K562 (cell line): Measurements from ENCODE around the gene SUPT3H. TPM values are rescaled to one million over a fixed set of nuclear protein-coding genes. Genes with fewer than 3 reads are reported as not detected.

Experiments used
- ATAC-seq: fragments of 200-7000 bp; cut with Tn5 transposase; 3 replicates; pipeline ENCODE4 v1.9.1; 2020; ENCODE audit warnings: moderate library complexity
- BruUV-seq: library from RNA; stranded (reverse); fragments of 400-500 nt; replicated peaks from 2 replicates; lab custom pipeline; 2021; lab: Mats Ljungman, UMichigan
- CTCF ChIA-PET: fragments of 300-600 bp; formaldehyde crosslinking; extraction: SDS; loops from one replicate; lab custom pipeline; 2021; ENCODE audit warnings: low intra/inter-chr PET ratio; lab: Yijun Ruan, JAX
- POLR2A ChIA-PET: fragments of 300-600, 350-650 bp; sonication (Branson Sonifier 250); formaldehyde crosslinking; extraction: SDS; loops from one replicate; lab custom pipeline; 2021; ENCODE audit warnings: antibody characterized with exemption, inconsistent platforms; lab: Yijun Ruan, JAX
- DNase-seq, 4 experiments: peaks; one replicate each; pipeline versions ENCODE4 v3.0.0 to v3.0.0-alpha.2; 2011 to 2018; ENCODE audit warnings: low spot score in 3 of 4, mixed read lengths in 3 of 4; ENCODE audit errors: extremely low read depth in 1 of 4
- FAIRE-seq: peaks from 2 replicates; lab custom pipeline; 2011; peaks lifted over from hg19 to GRCh38; lab: Jason Lieb, UNC
- H2AFZ ChIP-seq: 2 replicates; pipeline ENCODE4 v1.6.0; 2011; ENCODE audit warnings: low read depth, low read length, control low read depth, inconsistent platforms
- H3K27ac ChIP-seq: fragments of 200-600 bp; 3 replicates; pipeline ENCODE4 v1.8.0; 2011; ENCODE audit warnings: low read depth, mild to moderate bottlenecking, control low read depth, inconsistent platforms, low read length, moderate library complexity, mixed read lengths; ENCODE audit errors: extremely low read depth
- H3K27me3 ChIP-seq, 2 experiments: fragments of 300-600 bp in 1 of 2; 2 replicates in 1 of 2; 3 replicates in 1 of 2; pipeline versions ENCODE4 v1.6.0 to v1.8.0; 2011; ENCODE audit warnings: inconsistent platforms in 2 of 2, low read length in 2 of 2, mild to moderate bottlenecking in 1 of 2, mixed read lengths in 1 of 2, moderate library complexity in 1 of 2; ENCODE audit not compliant: control insufficient read depth in 2 of 2, insufficient read depth in 2 of 2
- H3K36me3 ChIP-seq: fragments of 300-600 bp; 3 replicates; pipeline ENCODE4 v1.8.0; 2011; ENCODE audit warnings: mild to moderate bottlenecking, low read length, inconsistent platforms; ENCODE audit not compliant: control insufficient read depth, insufficient read depth
- H3K4me1 ChIP-seq, 2 experiments: fragments of 200-600 bp in 1 of 2; replicated peaks in 1 of 2; 2 replicates in 1 of 2; 3 replicates in 1 of 2; pipeline versions ENCODE4 v1.5.1 to v1.8.0; 2011; ENCODE audit warnings: inconsistent platforms in 2 of 2, low read length in 2 of 2, mild to moderate bottlenecking in 1 of 2, mixed read lengths in 1 of 2, moderate library complexity in 1 of 2; ENCODE audit not compliant: control insufficient read depth in 2 of 2, insufficient read depth in 2 of 2
- H3K4me2 ChIP-seq: 2 replicates; pipeline ENCODE4 v1.6.1; 2011; ENCODE audit warnings: low read length, control low read depth, inconsistent platforms, mixed read lengths; ENCODE audit not compliant: insufficient read depth
- H3K4me3 ChIP-seq: fragments of 200-600 bp; sonication (generic), shearing (Covaris generic); 2 replicates; pipeline ENCODE4 v1.5.1; 2016; ENCODE audit warnings: control low read depth, inconsistent platforms
- H3K79me2 ChIP-seq: fragments of 200-600 bp; 3 replicates; pipeline ENCODE4 v1.8.0; 2011; ENCODE audit warnings: low read length, inconsistent platforms; ENCODE audit not compliant: control insufficient read depth, insufficient read depth
- H3K9ac ChIP-seq, 2 experiments: 2 replicates each; pipeline versions ENCODE4 v1.6.0 to v1.6.1; 2011; ENCODE audit warnings: low read depth in 2 of 2, low read length in 2 of 2, control low read depth in 1 of 2, inconsistent platforms in 1 of 2, mild to moderate bottlenecking in 1 of 2, mixed read lengths in 1 of 2; ENCODE audit not compliant: insufficient read depth in 1 of 2
- H3K9me1 ChIP-seq: one replicate; pipeline ENCODE4 v1.6.0; 2011; ENCODE audit warnings: inconsistent platforms, mild to moderate bottlenecking, low read length, moderate library complexity; ENCODE audit not compliant: control insufficient read depth, insufficient read depth
- H3K9me3 ChIP-seq: replicated peaks from 2 replicates; pipeline ENCODE4 v1.5.1; 2011; ENCODE audit warnings: low read depth, low read length, inconsistent platforms; ENCODE audit not compliant: control insufficient read depth, insufficient read depth
- H4K20me1 ChIP-seq: replicated peaks from 2 replicates; pipeline ENCODE4 v1.6.1; 2011; ENCODE audit warnings: low read length, inconsistent platforms, mixed read lengths; ENCODE audit not compliant: control insufficient read depth, insufficient read depth
- CREB1 ChIP-seq, 2 experiments: sonication (generic) in 1 of 2; formaldehyde crosslinking in 1 of 2; IDR thresholded peaks; 2 replicates each; pipeline versions ENCODE4 v1.6.1 to v1.8.0; 2012 to 2022; ENCODE audit warnings: inconsistent platforms in 1 of 2, mild to moderate bottlenecking in 1 of 2, missing genetic modification reagents in 1 of 2, moderate library complexity in 1 of 2
- FUS ChIP-seq: fragments of 200-400 bp; formaldehyde crosslinking; optimal IDR thresholded peaks from 2 replicates; pipeline ENCODE3; 2017; ENCODE audit warnings: low read depth, low read length
- HES1 ChIP-seq: fragments of 450-650 bp; IDR thresholded peaks from 2 replicates; pipeline ENCODE4 v1.6.1; 2016; ENCODE audit warnings: low read depth, mild to moderate bottlenecking, moderate library complexity
- HNRNPL ChIP-seq: fragments of 200-400 bp; formaldehyde crosslinking; IDR thresholded peaks from 2 replicates; pipeline ENCODE4 v1.6.1; 2017; ENCODE audit warnings: low read depth, mild to moderate bottlenecking, low read length
- MLLT1 ChIP-seq, 2 experiments: fragments of 450-650 bp; IDR thresholded peaks; 2 replicates each; pipeline ENCODE4 v1.6.1; 2016
- NCOA1 ChIP-seq: fragments of 450-650 bp; IDR thresholded peaks from 2 replicates; pipeline ENCODE4 v1.6.1; 2016; ENCODE audit warnings: low read depth
- SIRT6 ChIP-seq: IDR thresholded peaks from one replicate; pipeline ENCODE4 v1.6.1; 2012; ENCODE audit warnings: low read depth, mild to moderate bottlenecking, control low read depth, inconsistent platforms, low read length, moderate library complexity
- TBP ChIP-seq: optimal IDR thresholded peaks from 2 replicates; pipeline ENCODE3; 2011; ENCODE audit warnings: low read depth, low read length, improper control_type of control experiment
- TEAD1 ChIP-seq, 2 experiments: fragments of 450-650 bp in 1 of 2; sonication (generic) in 1 of 2; formaldehyde crosslinking; IDR thresholded peaks; 2 replicates each; pipeline versions ENCODE4 v1.4.0 to v1.8.0; 2020 to 2022; ENCODE audit warnings: mild to moderate bottlenecking in 2 of 2, missing genetic modification reagents in 1 of 2
- XRCC5 ChIP-seq: fragments of 200-400 bp; formaldehyde crosslinking; IDR thresholded peaks from 2 replicates; pipeline ENCODE4 v1.6.1; 2017; ENCODE audit warnings: low read depth, mild to moderate bottlenecking, low read length
- ZNF175 ChIP-seq: fragments of 200-800 bp; sonication (Bioruptor generic); IDR thresholded peaks from 2 replicates; pipeline ENCODE4 v1.6.1; 2016; ENCODE audit warnings: low read depth, mild to moderate bottlenecking, missing genetic modification characterization, missing compliant biosample characterization
- ZNF224 ChIP-seq: sonication (generic); formaldehyde crosslinking; IDR thresholded peaks from 2 replicates; pipeline ENCODE4 v1.8.0; 2022; ENCODE audit warnings: mild to moderate bottlenecking, missing genetic modification reagents
- ZNF280B ChIP-seq: fragments of 250-450 bp; sonication (Bioruptor Pico); IDR thresholded peaks from 2 replicates; pipeline ENCODE4 v1.5.1; 2021; ENCODE audit warnings: mild to moderate bottlenecking
- WGBS: fragments of 100-300 bp; shearing (Covaris generic); methylation state at CpG from one replicate; pipeline ENCODE4 v1.1.6; 2016; ENCODE audit warnings: low coverage, mixed read lengths; ENCODE audit not compliant: insufficient coverage; ENCODE audit errors: missing lambda C conversion rate; 5-methylcytosine and 5-hydroxymethylcytosine counted together
- in situ Hi-C: fragments of 300-500 bp; cut with MboI; formaldehyde crosslinking; loops from 4 replicates; pipeline ENCODE4 v1.15.0; 2018; ENCODE audit warnings: inconsistent platforms, mixed read lengths
- intact Hi-C: fragments of 100-400 bp; cut with micrococcal nuclease; formaldehyde crosslinking; loops from 2 replicates; pipeline ENCODE4 v1.14.2; 2022
- polyA plus RNA-seq, 8 experiments: library from polyadenylated mRNA; depleted of rRNA in 4 of 8; stranded (reverse) in 5 of 8; unstranded in 3 of 8; fragments of >200 nt; fragmentation: Nextera tagmentation in 2 of 8; fragmentation: Illumina TruSeq in 1 of 8; extraction: Ambion mirVana in 2 of 8; extraction: Trizol in 1 of 8; gene quantifications; 2 replicates each; pipeline versions ENCODE4 v1.2.1 to v1.2.3, GENCODE V29; 2011 to 2014; ENCODE audit warnings: inconsistent platforms in 1 of 8, missing spikeins in 1 of 8
- total RNA-seq, 7 experiments: library from RNA; depleted of rRNA in 6 of 7; stranded (reverse); fragments of >200 nt in 6 of 7; fragmentation: Illumina TruSeq in 2 of 7; extraction: Trizol in 2 of 7; gene quantifications; 2 replicates each; pipeline versions ENCODE4 v1.2.1 to v1.2.3, GENCODE V29; 2011 to 2021; ENCODE audit warnings: low replicate concordance in 1 of 7

Gene SUPT3H
- total and polyA plus RNA-seq, 9 of the 15 experiments (the other 6 are each of a cell fraction or from before 2014, with no cell fraction given), result 7.2 to 16.3 (median 11.9) TPM

GRCh38 chr6:45323656-45324224 lies 54.0 kb downstream of the SUPT3H start:
- Histone ChIP-seq H3K36me3 (no peaks in the 10 kb centered on the region), H2AFZ (no peak overlapping the region), H3K4me2 (no peak overlapping the region), H3K9ac (no peak overlapping the region), H3K4me1 (no peaks in the 10 kb centered on the region; a peak in 1 of 5 replicates), H3K4me3 (no peak overlapping the region), H4K20me1 (no peaks in the 10 kb centered on the region), H3K27me3 (no peaks in the 10 kb centered on the region), H3K9me1 (no peaks in the 10 kb centered on the region), H3K9me3 (no peaks in the 10 kb centered on the region), H3K27ac (no peak overlapping the region), H3K79me2 (no peaks in the 10 kb centered on the region)
- DNase-seq (no peak), FAIRE-seq (no peak), ATAC-seq (no peak)
- WGBS, result 61% methylated on average over 3 of the region's 3 CpGs
- intact Hi-C loops, result no loop called here
- ChIA-PET CTCF (no interaction called here), POLR2A (no interaction called here)
- BruUV-seq, result no TSS peak
- in situ Hi-C loops, result no loop called here
- TF ChIP-seq ZNF280B (CRISPR knock-in tag) (no peak), HNRNPL (no peak), ZNF175 (CRISPR knock-in tag) (no peak), SIRT6 (no peak), TEAD1 (CRISPR knock-in tag; IDR thresholded peaks at IDR 0.05) (no peak), NCOA1 (no peak), ZNF224 (CRISPR knock-in tag) (no peak), TBP (no peak), XRCC5 (no peak), CREB1 (IDR thresholded peaks at IDR 0.05) (no peak), CREB1 (CRISPR knock-in tag; IDR thresholded peaks at IDR 0.05) (no peak), MLLT1 (IDR thresholded peaks at IDR 0.05) (no peak), FUS (no peak), HES1 (no peak)
